ENCODE data around the gene PAFAH1B2.

GRCh38 chr11:117212697-117213355 lies 68.7 kb downstream of the PAFAH1B2 start:
- TF ChIP-seq CTCF (IDR thresholded peaks at IDR 0.05 in 2 of 3, conservative IDR thresholded peaks at IDR 0.05 in 1 of 3; ENCODE audit: control insufficient read depth in 2 of 3, extremely low read depth in 1 of 3, insufficient read depth in 1 of 3, low read depth in 3 of 3, low read length in 3 of 3) (no peak), JUND (IDR thresholded peaks at IDR 0.05; ENCODE audit: low read depth, low read length) (no peak)
